Sigmoid colon (tissue), 7 donors: ENCODE results near the gene RFX7. TPM values are rescaled to one million over a fixed set of nuclear protein-coding genes. Genes with fewer than 3 reads are reported as not detected.

Source experiments
- DNase-seq: peaks from one replicate; pipeline ENCODE4 v3.0.0-alpha.2; 2019
- H3K27ac ChIP-seq, 4 donors: fragments of 200-600 bp; sonication (generic); one replicate each; pipeline ENCODE4 v1.5.1; 2016 to 2019; ENCODE audit warnings: mild to moderate bottlenecking in 1 of 4
- H3K27me3 ChIP-seq, 3 donors: fragments of 200-600 bp; sonication (generic); one replicate each; pipeline ENCODE4 v1.5.1; 2019; ENCODE audit warnings: mild to moderate bottlenecking in 1 of 3
- H3K36me3 ChIP-seq, 4 donors: fragments of 200-600 bp; sonication (generic); one replicate each; pipeline ENCODE4 v1.5.1; 2016 to 2019
- H3K4me1 ChIP-seq, 4 donors: fragments of 200-600 bp; sonication (generic); one replicate each; pipeline ENCODE4 v1.5.1; 2017 to 2019
- H3K4me3 ChIP-seq, 4 donors: fragments of 200-600 bp; sonication (generic); one replicate each; pipeline ENCODE4 v1.5.1; 2017 to 2019; ENCODE audit warnings: mild to moderate bottlenecking in 2 of 4, moderate library complexity in 1 of 4
- H3K9me3 ChIP-seq, 4 donors: fragments of 200-600 bp in 3 of 4; sonication (generic) in 3 of 4; one replicate each; pipeline versions ENCODE4 v1.5.1 to v1.6.1; 2013 to 2019
- EP300 ChIP-seq, 4 donors: sonication (generic); formaldehyde crosslinking; IDR thresholded peaks; one replicate each; pipeline ENCODE4 v1.6.1; 2017; ENCODE audit warnings: antibody characterized with exemption in 4 of 4
- POLR2A ChIP-seq, 2 donors: fragments of 450-650 bp; IDR thresholded peaks; one replicate each; pipeline ENCODE4 v1.6.1; 2016; ENCODE audit warnings: antibody characterized with exemption in 2 of 2, mild to moderate bottlenecking in 2 of 2, moderate library complexity in 2 of 2
- POLR2AphosphoS5 ChIP-seq, 4 donors: sonication (generic); formaldehyde crosslinking; IDR thresholded peaks; one replicate each; pipeline ENCODE4 v1.6.1; 2017; ENCODE audit warnings: antibody characterized with exemption in 4 of 4
- WGBS, 2 donors: extraction: QIAGEN DNeasy Blood & Tissue Kit; methylation state at CpG; one replicate each; pipeline ENCODE4 v1.1.7; 2013; 5-methylcytosine and 5-hydroxymethylcytosine counted together
- intact Hi-C: fragments of 100-400 bp; cut with DNase I; formaldehyde crosslinking; loops from one replicate; pipeline ENCODE4 v1.15.1; 2023
- polyA plus RNA-seq, 3 donors: library from polyadenylated mRNA; stranded (reverse); fragments of 200-250 nt; gene quantifications; one replicate each; pipeline ENCODE4 v1.2.3, GENCODE V29; 2013
- total RNA-seq, 4 donors: library from RNA; depleted of rRNA; stranded (reverse); fragments of >200 nt; gene quantifications; one replicate each; pipeline ENCODE4 v1.1.0, GENCODE V29; 2016
- TF ChIP-seq, protein P1 (sequence below), 4 experiments: fragments of 450-650 bp in 3 of 4; fragments of 200-600 bp in 1 of 4; IDR thresholded peaks; one replicate each; pipeline ENCODE4 v1.5.1; 2016 to 2019; ENCODE audit warnings: antibody characterized with exemption in 4 of 4, mild to moderate bottlenecking in 3 of 4, moderate library complexity in 2 of 4
- donor health status: healthy with polysubstance abuse.
- donor health status: Bipolar disorder and iron deficiency.
- donor health status: healthy.

Gene RFX7
- total and polyA plus RNA-seq, 7 donors: 0.60 to 9.1 (median 6.7) TPM

DNA sequence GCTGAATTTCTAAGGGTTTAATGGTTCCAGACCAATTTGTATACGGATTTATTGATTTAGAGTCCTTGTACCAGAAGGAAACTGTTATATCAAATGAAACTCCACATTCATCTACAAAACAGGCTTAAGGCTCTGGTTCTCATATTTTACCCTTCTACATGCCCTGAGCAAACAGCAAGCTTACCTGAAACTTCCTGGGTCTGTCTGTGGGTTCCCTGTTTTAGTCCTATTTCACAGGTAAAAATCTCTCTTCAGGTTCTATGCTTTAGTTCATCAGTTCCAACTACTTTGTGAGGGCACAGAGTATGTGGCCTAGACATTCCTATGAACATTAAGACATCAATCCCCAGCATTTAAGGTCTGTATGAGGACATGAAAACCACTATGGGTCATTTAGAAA is 57.7 kb downstream of the RFX7 start:
- Histone ChIP-seq H3K27ac (no peak overlapping the region), H3K4me1 (peaks cover 0 to 8% (median 2%) of the 10 kb centered on the region in 4 donors), H3K9me3 (no peaks in the 10 kb centered on the region), H3K36me3 (no peaks in the 10 kb centered on the region), H3K27me3 (no peaks in the 10 kb centered on the region), H3K4me3 (no peak overlapping the region)
- 79% methylated on average over 1 of the region's 1 CpG for WGBS, 2 donors
- intact Hi-C loops: no loop called here
- no peak for DNase-seq
- TF ChIP-seq POLR2AphosphoS5 (IDR thresholded peaks at IDR 0.05) (no peak), POLR2A (IDR thresholded peaks at IDR 0.05) (no peak), EP300 (IDR thresholded peaks at IDR 0.05) (no peak)
- TF ChIP-seq, protein P1, sequence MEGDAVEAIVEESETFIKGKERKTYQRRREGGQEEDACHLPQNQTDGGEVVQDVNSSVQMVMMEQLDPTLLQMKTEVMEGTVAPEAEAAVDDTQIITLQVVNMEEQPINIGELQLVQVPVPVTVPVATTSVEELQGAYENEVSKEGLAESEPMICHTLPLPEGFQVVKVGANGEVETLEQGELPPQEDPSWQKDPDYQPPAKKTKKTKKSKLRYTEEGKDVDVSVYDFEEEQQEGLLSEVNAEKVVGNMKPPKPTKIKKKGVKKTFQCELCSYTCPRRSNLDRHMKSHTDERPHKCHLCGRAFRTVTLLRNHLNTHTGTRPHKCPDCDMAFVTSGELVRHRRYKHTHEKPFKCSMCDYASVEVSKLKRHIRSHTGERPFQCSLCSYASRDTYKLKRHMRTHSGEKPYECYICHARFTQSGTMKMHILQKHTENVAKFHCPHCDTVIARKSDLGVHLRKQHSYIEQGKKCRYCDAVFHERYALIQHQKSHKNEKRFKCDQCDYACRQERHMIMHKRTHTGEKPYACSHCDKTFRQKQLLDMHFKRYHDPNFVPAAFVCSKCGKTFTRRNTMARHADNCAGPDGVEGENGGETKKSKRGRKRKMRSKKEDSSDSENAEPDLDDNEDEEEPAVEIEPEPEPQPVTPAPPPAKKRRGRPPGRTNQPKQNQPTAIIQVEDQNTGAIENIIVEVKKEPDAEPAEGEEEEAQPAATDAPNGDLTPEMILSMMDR (IDR thresholded peaks at IDR 0.05): no peak

- WGBS, 2 donors: 90 to 92% methylated on average over 3 of the region's 3 CpGs
- Histone ChIP-seq H3K4me1 (peaks cover 0 to 8% (median 3%) of the 10 kb centered on the region in 4 donors), H3K9me3 (no peaks in the 10 kb centered on the region), H3K4me3 (no peak overlapping the region), H3K36me3 (no peaks in the 10 kb centered on the region), H3K27me3 (no peaks in the 10 kb centered on the region), H3K27ac (no peak overlapping the region)
- TF ChIP-seq EP300 (IDR thresholded peaks at IDR 0.05): no peak
- TF ChIP-seq POLR2AphosphoS5 (IDR thresholded peaks at IDR 0.05): no peak
- TF ChIP-seq, protein P1 (IDR thresholded peaks at IDR 0.05): no peak
- TF ChIP-seq POLR2A (IDR thresholded peaks at IDR 0.05): no peak
- intact Hi-C loops: no loop called here
- DNase-seq: no peak
Observed at GRCh38 chr15:56184516-56184915, 59.2 kb downstream of the RFX7 start.

- Histone ChIP-seq H3K27ac (no peak overlapping the region), H3K9me3 (no peaks in the 10 kb centered on the region), H3K27me3 (no peaks in the 10 kb centered on the region), H3K4me1 (peaks cover 0 to 15% (median 11%) of the 10 kb centered on the region in 4 donors), H3K36me3 (no peaks in the 10 kb centered on the region), H3K4me3 (no peak overlapping the region)
- 96 to 99% methylated on average over 4 of the region's 4 CpGs for WGBS, 2 donors
- intact Hi-C loops: no loop called here
- DNase-seq: no peak
- TF ChIP-seq, protein P1 (IDR thresholded peaks at IDR 0.05): no peak
- TF ChIP-seq POLR2A (IDR thresholded peaks at IDR 0.05): no peak
- TF ChIP-seq POLR2AphosphoS5 (IDR thresholded peaks at IDR 0.05): no peak
- TF ChIP-seq EP300 (IDR thresholded peaks at IDR 0.05): no peak
Observed at GRCh38 chr15:56180851-56181250, 62.8 kb downstream of the RFX7 start.

- no peak for DNase-seq
- no peak overlapping the region for H3K4me3 ChIP-seq
- WGBS, 2 donors: 96 to 97% methylated on average over 4 of the region's 4 CpGs
Observed at GRCh38 chr15:56176996-56177395, 66.7 kb downstream of the RFX7 start.

More at GRCh38 chr15:56176996-56177395, 66.7 kb downstream of the RFX7 start:
- intact Hi-C loops: no loop called here
- H3K4me1 ChIP-seq: peaks cover 0 to 15% (median 11%) of the 10 kb centered on the region in 4 donors
- no peaks in the 10 kb centered on the region for H3K27me3 ChIP-seq
- no peak for TF ChIP-seq POLR2AphosphoS5 (IDR thresholded peaks at IDR 0.05)
- TF ChIP-seq POLR2A (IDR thresholded peaks at IDR 0.05): no peak
- no peak for TF ChIP-seq EP300 (IDR thresholded peaks at IDR 0.05)
- TF ChIP-seq, protein P1 (IDR thresholded peaks at IDR 0.05): no peak
- H3K36me3 ChIP-seq: peaks cover 0 to 16% (median 3%) of the 10 kb centered on the region in 4 donors
- no peak overlapping the region for H3K27ac ChIP-seq
- no peaks in the 10 kb centered on the region for H3K9me3 ChIP-seq
